Activated CD8-positive, alpha-beta memory T cell treated with anti-CD3 and anti-CD28 coated beads for 48 hours (primary cell): ENCODE results near the gene NTS.

Experiments used
- DNase-seq, 3 experiments: peaks; one replicate each; pipeline ENCODE4 v3.0.0-alpha.2; 2020; ENCODE audit warnings: low read depth in 2 of 3, low spot score in 2 of 3

NTS gene, protein sequence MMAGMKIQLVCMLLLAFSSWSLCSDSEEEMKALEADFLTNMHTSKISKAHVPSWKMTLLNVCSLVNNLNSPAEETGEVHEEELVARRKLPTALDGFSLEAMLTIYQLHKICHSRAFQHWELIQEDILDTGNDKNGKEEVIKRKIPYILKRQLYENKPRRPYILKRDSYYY

DNA sequence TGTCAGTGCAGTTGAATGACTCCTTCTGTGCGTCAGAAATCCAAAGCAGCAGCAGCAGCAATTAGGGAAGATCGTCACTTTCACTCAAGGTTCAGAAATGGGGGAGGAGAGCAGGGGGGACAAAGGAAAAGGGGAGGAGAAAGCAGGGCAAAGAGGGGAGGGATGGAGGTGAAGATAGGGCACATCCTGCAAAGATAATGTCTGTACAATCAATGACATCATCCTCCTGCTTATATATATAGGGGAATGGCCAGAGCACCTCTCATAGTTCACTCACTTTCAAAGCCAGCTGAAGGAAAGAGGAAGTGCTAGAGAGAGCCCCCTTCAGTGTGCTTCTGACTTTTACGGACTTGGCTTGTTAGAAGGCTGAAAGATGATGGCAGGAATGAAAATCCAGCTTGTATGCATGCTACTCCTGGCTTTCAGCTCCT lies at the start of gene NTS:
Gene NTS (plus strand): TSS at position 265 of the 431 bp plus-strand sequence. CDS start 109 bp downstream, at position 374.
- no peak for DNase-seq

DNA sequence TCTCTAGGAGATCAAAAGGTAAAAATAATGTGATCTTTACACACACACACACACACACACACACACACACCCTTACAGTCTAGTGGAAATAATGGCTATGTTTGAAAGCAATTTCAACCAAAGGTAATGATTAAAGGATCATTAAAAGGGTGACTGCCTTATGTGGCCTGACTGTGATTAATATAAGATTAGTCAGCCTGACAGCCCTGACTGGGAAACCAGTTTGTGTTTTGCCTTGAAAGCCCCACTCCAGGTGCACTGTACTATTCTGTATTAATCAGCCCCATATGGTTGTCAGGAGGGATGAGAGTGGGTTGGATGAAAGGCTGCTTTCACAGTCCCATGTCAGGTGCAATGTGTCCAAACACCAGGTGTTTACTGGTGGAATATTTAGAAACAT lies 48.3 kb upstream of the NTS start:
- DNase-seq = no peak

DNA sequence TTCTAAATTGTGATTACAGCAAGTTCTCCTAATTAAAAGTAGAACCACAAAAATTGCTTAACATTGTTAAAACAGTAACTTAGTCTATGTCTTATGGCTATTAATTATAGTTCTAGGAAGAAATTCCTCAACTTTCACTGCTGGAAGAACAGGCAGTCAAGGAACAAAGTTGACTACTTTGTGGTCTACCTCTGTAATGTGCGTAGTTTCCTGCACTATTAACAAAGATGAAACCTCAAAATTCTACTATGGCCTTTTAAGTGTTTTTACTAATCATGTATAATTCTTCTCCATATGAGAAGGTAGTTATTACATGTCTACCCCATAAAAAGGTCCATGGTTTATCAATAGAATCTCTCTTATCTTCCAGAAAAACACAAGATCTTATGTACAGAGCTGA lies 45.5 kb upstream of the NTS start:
- no peak for DNase-seq

DNA sequence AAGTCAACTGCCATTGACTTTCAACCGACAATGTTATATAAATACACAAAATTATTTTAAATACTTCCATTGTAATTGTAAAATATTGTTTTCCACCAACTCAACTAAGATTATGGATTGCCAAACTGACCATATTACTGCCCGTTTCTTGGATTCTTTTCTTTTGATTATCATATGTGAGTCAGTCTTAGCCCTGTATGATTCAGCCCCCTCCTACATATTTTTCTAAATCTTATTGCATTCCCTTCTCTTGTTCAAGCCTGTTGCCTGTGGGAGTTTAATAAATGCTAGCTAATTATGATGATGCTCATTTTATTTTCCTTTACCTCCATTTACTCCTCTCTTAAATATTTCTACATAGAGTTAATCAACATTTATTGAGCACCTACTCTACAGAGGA lies 44.7 kb upstream of the NTS start:
- DNase-seq = no peak

DNA sequence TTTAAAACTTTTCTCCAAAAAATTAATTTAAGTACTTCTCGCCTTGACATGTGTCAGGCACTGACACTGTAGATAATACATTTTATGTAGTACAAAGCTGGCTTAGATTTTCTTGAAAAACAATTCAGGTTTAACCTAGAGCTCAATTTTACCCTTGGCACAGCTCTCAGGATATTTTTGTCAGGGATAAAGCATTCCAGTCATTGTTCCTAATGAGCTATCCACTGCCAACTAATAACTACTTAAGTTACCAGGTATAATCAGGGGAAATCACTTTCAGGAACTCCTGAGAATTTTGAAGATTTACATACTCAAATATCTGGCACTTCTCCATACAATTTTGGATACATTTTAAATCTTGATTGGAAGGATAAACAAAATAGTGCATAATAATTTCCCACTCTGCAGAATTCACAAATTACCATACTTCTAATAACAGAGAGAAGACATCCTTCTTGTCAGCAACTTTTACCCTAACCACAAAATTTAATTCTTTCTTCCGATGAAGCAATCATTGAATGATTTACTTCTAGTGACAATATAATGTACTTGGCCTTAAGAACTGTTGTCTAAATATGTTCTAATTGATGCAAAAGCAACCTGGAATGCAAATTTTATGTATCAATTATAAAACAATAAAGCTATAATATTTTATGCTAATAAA lies 42.6 kb upstream of the NTS start:
- DNase-seq = no peak

DNA sequence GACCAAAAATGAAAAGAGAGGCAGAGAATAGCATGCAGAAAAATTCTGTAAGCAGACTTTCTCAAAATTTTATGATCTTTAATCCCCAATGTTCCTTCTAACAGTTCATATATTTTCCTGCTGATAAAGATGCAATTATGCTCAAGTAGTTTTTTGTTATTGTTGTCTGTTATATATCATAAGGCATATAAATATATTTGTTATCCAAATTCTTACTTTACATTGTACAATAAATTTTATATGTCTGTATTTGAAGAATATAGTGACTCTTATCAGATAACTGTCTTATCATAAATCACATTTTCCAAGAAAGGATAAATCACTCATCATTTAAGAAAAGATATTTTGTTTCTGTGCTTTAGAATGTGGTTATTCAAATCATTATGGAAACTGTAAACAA lies 40.5 kb upstream of the NTS start:
- no peak for DNase-seq

DNA sequence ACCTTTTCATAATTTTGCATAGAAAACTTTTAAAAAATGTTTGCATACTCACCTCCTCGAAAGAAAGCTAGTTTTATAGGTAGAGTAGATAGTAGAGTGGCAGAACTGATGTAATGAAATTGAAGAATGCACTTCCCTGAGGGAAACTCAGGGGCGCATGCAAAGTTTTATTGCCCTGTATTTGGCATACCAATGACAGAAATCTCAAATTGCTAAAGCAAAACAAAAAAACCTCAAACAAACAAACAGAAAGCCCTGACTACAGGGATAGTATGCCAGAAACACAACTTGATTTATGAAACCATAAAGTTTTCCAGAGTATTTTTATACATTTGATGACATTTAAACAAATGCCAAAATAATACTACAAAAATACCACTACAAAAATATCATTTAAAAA lies 39.7 kb upstream of the NTS start:
- no peak for DNase-seq

DNA sequence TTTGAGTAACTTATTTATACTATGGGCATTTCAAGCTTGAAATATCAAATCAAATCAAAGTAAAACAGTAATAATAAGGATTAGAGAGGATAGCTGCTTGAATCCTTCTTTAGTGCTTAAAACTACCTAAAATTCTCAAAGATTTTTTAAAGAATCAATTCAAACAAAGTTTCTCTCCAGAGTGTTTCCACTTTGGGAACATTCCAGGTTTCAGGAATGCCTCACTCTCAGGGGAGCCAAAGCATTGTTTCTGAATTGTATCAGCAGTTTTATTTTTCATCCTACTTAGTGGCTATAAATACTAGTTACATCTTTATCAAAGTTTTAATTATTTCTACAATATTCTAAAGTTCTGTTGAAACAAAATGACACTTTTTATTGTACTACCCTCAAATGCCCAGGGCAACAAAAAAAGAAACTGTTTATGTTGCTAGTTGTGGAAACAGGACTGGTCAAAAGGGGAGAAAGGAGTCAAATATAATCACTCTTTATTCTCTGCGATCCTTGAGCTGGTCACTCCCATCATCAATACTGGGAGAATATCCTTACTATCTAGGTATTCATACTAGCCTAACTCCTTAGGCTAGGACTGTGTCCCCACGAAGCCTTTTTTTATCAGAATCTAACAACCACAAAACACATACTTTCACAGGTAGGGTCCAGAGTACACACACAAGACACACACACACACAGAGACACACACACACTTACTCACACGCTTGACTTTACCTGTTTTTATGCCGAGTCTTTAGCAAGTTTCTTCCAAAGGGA lies 38.5 kb upstream of the NTS start:
- no peak for DNase-seq

DNA sequence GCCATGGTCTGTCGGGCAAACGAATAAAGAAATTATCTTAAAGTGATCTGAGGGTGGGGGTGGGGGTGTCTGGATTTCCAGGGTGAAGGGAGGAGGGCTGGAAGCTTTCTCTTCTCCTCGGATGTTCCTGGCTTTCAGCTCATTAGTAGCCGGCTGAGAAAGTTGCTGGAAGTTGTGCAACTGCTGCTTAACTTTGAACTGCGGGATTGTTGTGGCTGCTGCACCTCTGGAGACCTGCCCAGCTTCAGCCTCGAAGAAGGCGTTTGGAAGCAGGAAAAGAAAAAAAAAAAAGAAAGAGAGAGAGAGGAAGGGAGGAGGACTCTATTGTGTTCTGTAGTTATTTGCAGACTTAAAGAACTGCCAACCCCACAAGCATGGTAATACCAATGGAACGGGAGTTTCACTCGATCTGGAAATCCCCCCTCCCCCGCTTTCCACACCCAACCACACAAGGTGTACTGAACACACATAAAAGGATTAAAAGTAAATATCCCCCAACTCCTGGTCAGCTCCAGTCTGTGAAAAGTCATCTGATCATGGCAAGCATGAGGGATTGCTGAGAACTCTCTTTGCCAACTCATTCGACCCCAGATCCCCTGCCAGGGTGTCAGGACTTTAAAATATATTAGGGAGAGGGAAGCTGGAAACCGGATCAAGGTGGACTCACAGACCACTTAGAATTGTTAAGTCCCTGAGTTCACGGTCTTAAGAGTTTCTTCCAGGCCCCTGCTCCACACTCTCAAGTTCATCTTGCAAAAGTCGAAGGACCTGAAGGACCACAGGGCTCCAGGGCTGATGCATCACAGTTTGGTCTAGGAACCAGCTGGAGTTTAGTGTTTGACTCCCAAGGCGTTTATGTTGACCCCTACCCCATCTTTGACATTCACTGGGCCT lies 37.7 kb upstream of the NTS start, which contains the start of gene RASSF9:
Gene RASSF9 (minus strand): TSS at position 213 of the 894 bp plus-strand sequence. CDS start 208 bp downstream, at position 5.
- no peak for DNase-seq

DNA sequence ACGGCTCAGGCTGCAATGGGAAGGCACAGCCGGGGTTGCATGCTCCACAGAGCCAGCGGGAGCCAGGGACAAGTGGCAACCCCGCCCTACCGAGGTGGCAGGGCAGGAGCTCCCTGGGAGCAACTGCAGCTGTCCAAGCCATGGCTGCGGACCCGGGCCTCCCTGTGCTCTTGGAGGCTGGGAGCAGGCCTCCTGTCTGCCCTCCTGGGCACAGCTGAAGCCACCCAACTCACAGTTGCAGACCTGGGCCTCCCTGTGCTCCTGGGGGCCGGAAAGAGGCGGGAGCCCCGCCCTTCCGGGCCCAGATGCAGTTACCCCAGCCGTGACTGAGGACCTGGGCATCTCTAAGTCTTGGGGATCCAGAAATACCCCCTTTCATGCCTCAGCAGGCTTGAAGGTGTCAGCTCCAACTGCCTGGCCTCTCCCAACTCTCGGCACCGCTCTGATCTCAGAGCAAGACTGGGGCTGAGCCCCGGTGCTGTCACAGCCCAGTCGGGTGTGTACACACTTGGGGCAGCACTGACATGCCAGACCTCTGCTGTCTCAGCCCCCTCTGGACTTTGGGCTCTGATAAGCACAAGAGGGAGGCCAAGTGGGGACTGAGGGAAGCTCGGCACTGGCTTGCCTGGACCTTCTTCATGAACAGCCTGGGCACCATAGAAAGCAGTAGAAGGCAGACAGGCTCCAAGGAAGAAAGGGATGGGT lies 30.3 kb upstream of the NTS start:
- DNase-seq = no peak

DNA sequence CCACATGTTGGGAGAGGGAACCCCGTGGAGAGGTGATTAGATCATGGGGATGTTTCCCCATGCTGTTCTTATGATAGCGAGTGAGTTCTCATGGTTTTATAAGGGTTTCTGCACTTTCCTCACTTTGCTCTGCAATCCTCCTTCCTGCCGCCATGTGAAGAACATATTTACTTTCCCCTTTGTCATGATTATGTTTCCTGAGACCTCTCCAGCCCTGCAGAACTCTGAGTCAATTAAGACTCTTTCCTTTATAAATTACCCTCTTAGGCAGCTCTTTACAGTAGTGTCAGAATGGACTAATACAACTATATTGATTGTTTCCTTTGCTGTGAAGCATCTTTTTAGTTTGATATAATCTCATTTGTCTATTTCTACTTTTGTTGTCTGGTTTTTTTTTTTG lies 24.8 kb upstream of the NTS start:
- no peak for DNase-seq

DNA sequence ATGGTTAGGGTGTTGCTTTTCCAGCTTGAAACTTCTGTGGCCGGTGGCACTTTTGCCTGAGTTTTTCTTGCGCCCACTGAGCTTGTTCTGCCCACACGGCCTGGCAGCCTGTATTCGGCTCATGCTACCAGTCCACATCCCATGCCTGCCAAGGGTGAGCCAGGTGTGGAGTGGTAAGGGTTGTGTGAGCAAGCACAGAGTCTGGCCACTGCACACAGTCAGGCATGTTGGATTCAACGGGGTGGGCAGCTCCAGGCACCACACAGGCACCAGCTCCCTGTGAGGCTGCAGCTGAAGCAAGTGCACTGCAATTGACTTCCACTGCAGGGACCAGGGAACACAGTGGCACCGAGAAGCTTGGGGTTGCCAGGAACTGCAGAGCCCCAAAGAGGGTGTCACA lies 18.8 kb upstream of the NTS start:
- no peak for DNase-seq

DNA sequence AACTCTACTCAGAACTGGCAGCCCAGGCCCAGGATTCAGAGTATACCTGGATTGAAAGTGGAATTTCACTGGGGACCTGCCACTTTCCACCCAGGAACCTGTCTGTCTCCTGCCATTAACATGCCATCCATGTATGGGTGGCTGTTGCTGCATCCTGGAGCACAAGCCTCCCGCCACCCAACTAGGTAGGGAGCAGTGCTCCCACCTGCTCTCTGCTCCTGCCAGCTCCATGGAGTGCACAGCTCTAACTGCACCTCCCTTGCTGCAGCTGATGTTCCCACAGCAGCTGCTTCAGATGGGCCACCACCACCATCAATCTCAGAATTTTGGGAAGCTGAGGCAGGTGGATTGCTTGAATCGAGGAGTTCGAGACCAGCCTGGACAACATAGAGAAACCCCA lies 17.1 kb upstream of the NTS start:
- DNase-seq = no peak

DNA sequence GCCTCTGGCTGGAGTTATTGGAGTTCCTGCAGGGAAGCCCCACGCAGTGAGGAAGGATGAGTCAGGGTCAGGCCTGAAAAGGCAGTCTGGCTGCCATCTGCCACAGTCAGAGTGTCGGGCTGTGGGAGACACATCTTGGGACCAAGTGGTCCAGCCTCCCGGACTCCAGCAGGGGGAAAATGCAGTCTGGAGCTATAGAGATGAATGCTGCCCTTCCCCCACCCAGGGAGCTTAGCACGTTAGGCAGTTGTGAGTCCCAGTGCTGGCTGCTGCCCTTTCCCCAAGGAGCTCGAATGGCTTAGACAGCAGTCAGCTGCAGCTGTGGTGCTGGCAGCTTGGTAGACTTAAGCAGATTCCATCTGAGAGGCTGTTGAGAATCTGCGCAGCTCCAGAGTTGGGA lies 8.2 kb upstream of the NTS start:
- no peak for DNase-seq

DNA sequence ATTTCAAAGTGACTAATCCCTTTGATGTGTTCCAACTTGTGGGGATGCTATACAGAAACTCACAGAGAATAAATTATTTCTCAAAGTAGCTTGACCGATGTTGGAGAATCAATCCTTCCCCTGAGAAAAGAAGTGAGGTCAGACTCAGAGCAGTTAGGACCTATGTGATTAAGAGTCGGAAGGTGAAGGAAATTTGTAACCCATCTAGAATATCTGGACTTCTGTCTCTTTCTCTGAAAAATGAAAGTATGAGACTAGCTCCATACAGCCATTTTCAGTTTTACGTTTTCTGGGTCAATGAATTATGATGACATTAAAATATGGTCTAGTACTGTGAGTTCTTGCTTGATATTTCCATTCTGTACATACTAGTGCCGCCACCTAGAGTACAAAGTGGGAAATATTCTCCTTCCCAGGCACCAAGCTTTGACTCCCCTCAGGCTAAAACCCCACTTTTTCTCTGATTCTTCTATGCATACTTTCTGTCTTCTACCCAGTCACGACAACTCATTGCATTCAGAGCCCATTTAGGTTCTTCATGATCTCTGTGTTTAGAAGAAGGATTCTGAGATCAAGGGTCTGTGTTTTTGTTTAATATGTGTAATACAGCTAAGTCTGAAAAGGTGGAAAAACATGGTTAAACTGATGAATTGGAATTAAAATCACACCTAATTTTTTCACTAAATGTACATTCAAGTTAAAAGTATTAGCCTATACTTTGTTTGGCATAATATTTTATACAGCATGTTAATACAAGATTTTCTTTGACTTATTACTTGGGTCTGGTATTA lies 6.9 kb upstream of the NTS start:
- no peak for DNase-seq

DNA sequence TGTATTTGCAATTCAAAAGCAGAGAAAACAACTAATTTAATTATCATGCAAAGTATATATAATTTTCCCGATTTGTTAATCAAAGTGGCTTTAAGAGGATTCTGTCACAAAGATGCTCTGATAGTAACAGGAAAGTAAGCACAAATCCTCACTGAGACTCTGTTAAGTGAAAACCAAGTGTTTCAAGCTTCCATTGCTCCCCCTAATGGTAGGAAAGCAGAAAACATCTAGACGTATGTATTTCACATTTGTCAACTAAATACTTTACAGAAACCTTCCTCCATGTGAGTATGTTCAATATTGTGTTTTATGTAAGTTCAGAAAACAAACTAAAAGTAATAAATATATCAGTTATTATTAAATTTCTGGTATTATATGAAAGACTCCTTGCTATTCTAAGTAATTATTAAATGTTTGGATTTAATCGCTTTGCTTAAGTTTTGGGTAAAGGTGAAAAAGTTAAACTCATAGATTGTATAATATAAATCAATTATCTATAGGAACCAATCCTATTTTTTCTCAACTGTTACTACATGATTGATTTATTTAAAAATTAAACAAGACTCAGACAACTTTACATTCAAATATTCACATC lies 1.5 kb upstream of the NTS start:
- no peak for DNase-seq

DNA sequence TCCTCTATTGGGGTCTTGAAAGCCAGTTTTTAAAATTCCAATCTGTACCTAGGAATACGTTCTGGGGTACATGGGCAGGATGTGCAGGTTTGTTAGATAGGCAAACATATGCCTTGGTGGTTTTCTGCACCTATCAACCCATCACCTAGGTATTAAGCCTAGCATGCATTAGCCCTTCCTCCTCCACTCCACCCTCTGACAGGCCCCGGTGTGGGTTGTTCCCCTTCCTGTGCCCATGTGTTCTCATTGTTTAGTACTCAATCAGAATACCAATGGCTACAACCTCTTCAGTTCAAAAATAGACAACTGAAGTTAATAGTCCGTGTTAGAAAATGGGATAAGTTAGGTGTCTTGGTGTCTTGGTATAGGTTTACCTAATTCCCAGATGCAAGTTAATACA lies 3.4 kb downstream of the NTS start:
- DNase-seq = no peak

DNA sequence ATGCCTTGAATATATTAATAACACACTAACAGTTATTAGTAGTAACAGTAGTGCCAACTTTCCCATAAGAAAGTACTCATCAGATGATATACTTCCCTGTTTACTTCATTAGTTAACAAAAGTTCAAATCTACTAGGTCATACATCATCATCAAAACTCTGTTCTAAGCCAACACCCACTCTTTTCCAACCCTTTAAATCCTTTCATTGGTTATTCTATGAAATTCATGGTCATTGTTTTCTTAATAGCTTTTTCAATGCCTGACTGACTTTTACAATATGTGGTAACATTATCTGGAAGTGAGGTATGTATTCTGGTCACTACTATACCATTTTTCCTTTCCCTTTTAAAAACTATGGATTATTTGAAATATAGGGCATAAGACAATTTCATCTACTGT lies 9.7 kb downstream of the NTS start:
- no peak for DNase-seq

DNA sequence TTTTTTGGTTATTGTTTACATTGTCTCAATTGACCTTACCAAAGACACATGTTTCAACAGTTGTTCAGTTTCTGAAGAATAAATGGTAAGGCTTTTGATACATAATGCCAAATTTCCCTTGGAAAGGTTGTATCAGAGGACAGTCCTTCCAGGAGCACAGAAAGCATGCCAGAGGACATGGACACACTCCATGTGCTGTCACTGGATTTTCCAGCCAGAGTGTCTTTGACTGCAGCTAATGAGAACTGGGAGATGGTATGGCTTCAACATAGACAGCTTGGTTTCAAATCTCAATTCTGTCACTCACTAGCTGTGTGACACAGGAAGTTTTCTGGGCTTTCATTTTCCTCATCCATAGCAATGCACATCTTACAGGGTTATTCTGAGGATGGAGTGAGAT lies 20.6 kb downstream of the NTS start:
- DNase-seq = no peak
